Erythroblast (primary cell): ENCODE measurements around the gene MARCHF9.
"Not testable (repeated sequence)": the region's sequence is repeated elsewhere in the genome, so short reads cannot be mapped to it uniquely, and the experiment has no call there.

Experiments used
- DNase-seq, 2 experiments: peaks; one replicate each; lab custom pipeline; 2025; lab: John Stamatoyannopoulos, UW
- GATA1 ChIP-seq: IDR thresholded peaks from 2 replicates; pipeline ENCODE4 v1.6.1; 2011; ENCODE audit warnings: low read depth, mild to moderate bottlenecking, control low read depth, low read length, moderate library complexity
- POLR2A ChIP-seq: IDR thresholded peaks from 2 replicates; pipeline ENCODE4 v1.6.1; 2011; ENCODE audit warnings: mild to moderate bottlenecking, low read length

MARCHF9 gene

GRCh38 chr12:57771236-57771872 lies 16.5 kb downstream of the MARCHF9 start:
- no peak for TF ChIP-seq GATA1
- TF ChIP-seq POLR2A: no peak
- DNase-seq: peak; percentile 94

- peak; percentile 96 to 98 for DNase-seq
- TF ChIP-seq GATA1 (no peak), POLR2A (peak; percentile 85)
These were observed 17.0 kb downstream of the MARCHF9 start, which contains the start of gene METTL1 for GRCh38 chr12:57771873-57772428. Gene METTL1, minus strand, starts transcription at chr12:57772105. Its CDS starts 22 bp downstream, at chr12:57772083.

GRCh38 chr12:57772429-57773322 lies 17.8 kb downstream of the MARCHF9 start, which contains the start of gene EEF1AKMT3:
Gene EEF1AKMT3, plus strand, starts transcription at chr12:57772614. Its CDS starts 111 bp downstream, at chr12:57772725.
- peak; percentile 47 to 55 for DNase-seq
- TF ChIP-seq POLR2A (peak; percentile 41), GATA1 (no peak)

- not testable (repeated sequence) for DNase-seq
These were observed 19.7 kb downstream of the MARCHF9 start for GRCh38 chr12:57774634-57775033.

GRCh38 chr12:57775044-57775443 lies 20.1 kb downstream of the MARCHF9 start:
- no peak for TF ChIP-seq GATA1
- TF ChIP-seq POLR2A: no peak
- no peak for DNase-seq

GRCh38 chr12:57775563-57776246 lies 20.8 kb downstream of the MARCHF9 start:
- TF ChIP-seq GATA1 (no peak), POLR2A (no peak)
- DNase-seq: peak; percentile 12 to 19

- DNase-seq: no peak
- TF ChIP-seq POLR2A (no peak), GATA1 (no peak)
These were observed 21.3 kb downstream of the MARCHF9 start for GRCh38 chr12:57776247-57776587.

- DNase-seq: no peak
- TF ChIP-seq POLR2A: no peak
- no peak for TF ChIP-seq GATA1
These were observed 22.5 kb downstream of the MARCHF9 start for GRCh38 chr12:57777367-57777766.

- TF ChIP-seq GATA1 (no peak), POLR2A (no peak)
These were observed 23.0 kb downstream of the MARCHF9 start for GRCh38 chr12:57777911-57778310.

GRCh38 chr12:57779736-57780135 lies 24.8 kb downstream of the MARCHF9 start:
- peak in 1 of 2 experiments; percentile 16 for DNase-seq
- TF ChIP-seq GATA1 (no peak), POLR2A (no peak)

More at GRCh38 chr12:57777911-57778310, 23.0 kb downstream of the MARCHF9 start:
- DNase-seq: no peak

GRCh38 chr12:57780284-57780897 lies 25.5 kb downstream of the MARCHF9 start:
- no peak for TF ChIP-seq POLR2A
- no peak for DNase-seq

- DNase-seq: no peak
- TF ChIP-seq POLR2A: no peak
- TF ChIP-seq GATA1: no peak
These were observed 26.3 kb downstream of the MARCHF9 start for GRCh38 chr12:57781244-57781643.

- no peak for DNase-seq
- TF ChIP-seq GATA1 (no peak), POLR2A (no peak)
These were observed 26.9 kb downstream of the MARCHF9 start for GRCh38 chr12:57781801-57782200.
